Measurements from ENCODE around the gene FOCAD. TPM values are rescaled to one million over a fixed set of nuclear protein-coding genes. Genes with fewer than 3 reads are reported as not detected.
"Not testable (repeated sequence)": the region's sequence is repeated elsewhere in the genome, so short reads cannot be mapped to it uniquely, and the experiment has no call there.

The FOCAD gene
- total RNA-seq, 1 experiment from 2014 or later: 20.0 TPM

DNA sequence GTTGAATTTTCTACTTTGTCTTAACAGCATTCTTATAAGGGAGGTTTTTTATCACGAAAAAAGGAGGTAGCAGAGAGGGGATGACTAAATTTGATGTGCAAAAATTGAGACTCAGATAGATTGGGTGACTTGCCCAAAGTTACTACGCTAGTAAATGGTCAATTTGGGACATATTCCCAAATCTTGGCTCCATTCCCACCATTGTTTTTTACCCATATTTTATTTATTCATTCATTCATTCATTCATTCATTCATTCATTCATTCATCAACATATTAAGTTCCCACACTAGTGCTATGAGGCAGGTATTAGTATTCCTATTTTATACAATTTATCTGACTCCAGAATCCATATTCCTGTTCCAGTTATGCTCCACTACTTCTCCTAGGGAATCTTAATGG lies 261.8 kb downstream of the FOCAD start:
- DNase-seq (ENCODE audit: extremely low read depth, low read depth): no peak

DNA sequence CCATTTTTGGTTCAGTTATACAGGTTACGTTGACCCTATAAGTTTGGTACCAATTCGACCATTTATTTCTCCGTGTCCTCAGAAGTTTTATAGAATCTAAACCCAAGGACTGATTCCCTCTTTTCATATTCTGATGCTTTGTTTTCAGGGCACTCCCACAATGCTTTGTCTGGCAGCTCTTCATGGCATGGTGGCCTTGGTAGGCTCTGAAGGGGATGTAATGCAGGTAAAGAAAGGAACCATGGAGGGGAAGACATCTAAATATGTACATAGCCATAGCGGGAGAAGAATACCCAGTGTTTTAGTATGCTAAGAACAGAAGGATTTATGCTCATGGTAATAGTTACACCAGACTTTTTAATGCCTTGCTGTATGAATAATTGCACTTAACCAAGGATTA lies 264.6 kb downstream of the FOCAD start:
- DNase-seq (ENCODE audit: extremely low read depth, low read depth): no peak

DNA sequence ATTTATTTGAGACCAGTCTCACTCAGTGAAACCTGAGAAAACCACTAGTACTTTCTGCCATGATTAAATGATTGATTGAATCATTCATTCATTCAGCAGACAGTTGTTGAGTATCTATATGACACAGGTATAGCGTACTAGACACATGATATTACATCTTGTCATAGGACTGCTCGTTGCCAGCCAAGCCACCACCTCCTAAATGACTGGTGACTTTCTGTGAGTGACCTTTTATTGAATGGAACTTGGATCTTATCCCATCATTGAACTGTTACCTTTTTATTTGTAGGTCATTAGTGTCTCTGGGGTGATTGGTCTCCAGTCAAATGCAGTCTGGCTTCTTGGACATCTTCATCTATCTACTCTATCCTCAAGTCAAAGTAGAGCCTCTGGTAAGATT lies 266.6 kb downstream of the FOCAD start:
- no peak for DNase-seq (ENCODE audit: extremely low read depth, low read depth)

DNA sequence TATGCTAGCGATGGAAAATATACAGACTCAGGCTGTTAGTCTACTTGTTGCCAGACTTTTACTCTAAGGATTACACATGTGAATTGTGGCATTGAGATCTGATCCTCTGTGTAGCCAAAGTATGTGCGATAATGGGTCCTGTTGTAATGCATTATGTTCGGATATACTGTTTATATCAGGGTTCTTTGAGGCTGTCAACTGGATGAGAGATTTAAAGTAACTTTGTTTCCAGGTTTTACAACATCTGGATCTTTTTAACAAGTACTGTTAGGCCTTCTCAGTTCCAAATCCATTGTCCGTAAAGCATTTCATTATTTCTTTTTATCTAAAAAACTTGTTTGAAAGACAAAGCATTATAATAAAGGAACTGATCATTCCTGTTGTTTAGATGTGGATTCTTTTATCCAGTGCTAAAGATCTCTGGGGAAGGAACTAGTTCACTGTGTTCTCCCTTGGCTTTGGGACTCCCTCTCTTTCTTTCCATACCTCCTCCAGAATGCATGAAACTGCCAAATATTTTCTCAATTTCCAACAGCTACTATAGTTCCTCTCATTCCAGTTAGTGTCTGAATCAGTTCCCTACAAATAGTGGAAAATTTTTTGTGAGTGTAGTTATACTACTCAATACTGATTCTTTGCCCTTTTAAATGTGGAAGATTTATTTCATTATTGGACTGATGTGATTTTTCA lies 278.6 kb downstream of the FOCAD start:
- no peak for DNase-seq (ENCODE audit: extremely low read depth, low read depth)

DNA sequence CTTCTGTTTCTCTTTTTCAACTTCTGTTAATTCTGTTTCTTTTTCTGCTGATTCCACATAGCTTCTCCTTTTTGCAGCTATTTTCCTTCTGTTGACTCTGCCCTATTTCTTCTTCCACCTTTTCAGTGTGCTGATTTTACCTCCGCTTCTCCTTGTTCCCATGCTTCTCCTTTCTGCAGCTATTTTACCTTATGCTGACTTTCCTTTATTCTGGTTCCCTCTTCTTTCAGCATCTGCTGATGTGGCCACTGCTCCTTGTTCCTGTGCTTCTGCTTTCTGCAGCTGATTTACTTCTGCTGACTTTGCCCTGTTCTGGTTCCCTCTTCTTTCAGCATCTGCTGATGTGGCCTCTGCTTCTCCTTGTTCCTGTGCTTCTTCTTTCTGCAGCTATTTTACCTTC lies 288.6 kb downstream of the FOCAD start:
- DNase-seq (ENCODE audit: extremely low read depth, low read depth): no peak

DNA sequence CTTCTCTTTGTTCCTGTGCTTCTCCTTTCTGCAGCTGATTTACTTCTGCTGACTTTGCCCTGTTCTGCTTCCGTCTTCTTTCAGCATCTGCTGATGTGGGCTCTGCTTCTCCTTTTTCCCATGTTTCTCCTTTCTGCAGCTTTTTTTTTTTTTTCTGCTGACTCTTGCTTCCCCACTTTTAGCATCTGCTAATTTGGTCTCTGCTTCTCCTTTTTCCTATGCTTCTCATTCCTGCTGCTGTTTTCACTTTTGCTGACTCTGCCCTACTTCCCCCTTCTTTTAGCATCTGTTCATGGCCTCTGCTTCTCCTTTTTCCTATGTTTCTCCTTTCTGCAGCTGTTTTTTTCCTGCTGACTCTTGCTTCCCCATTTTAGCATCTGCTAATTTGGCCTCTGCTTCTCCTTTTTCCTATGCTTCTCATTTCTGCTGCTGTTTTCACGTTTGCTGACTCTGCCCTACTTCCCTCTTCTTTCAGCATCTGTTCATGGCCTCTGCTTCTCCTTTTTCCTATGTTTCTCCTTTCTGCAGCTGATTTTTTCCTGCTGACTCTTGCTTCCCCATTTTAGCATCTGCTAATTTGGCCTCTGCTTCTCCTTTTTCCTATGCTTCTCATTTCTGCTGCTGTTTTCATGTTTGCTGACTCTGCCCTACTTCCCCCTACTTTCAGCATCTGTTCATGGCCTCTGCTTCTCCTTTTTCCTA lies 289.3 kb downstream of the FOCAD start:
- DNase-seq (ENCODE audit: extremely low read depth, low read depth): not testable (repeated sequence)

DNA sequence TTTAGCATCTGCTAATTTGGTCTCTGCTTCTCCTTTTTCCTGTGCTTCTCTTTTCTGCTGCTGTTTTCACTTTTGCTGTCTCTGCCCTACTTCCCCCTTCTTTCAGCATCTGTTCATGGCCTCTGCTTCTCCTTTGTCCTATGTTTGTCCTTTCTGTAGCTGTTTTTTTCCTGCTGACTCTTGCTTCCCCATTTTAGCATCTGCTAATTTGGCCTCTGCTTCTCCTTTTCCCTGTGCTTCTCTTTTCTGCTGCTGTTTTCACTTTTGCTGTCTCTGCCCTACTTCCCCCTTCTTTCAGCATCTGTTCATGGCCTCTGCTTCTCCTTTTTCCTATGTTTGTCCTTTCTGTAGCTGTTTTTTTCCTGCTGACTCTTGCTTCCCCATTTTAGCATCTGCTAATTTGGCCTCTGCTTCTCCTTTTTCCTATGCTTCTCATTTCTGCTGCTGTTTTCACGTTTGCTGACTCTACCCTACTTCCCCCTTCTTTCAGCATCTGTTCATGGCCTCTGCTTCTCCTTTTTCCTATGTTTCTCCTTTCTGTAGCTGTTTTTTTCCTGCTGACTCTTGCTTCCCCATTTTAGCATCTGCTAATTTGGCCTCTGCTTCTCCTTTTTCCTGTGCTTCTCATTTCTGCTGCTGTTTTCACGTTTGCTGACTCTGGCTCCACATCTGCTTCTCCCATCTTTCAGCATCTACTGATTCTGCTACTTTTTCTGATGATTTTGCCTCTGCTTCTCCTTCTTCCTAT lies 290.3 kb downstream of the FOCAD start:
- DNase-seq (ENCODE audit: extremely low read depth, low read depth): not testable (repeated sequence)

DNA sequence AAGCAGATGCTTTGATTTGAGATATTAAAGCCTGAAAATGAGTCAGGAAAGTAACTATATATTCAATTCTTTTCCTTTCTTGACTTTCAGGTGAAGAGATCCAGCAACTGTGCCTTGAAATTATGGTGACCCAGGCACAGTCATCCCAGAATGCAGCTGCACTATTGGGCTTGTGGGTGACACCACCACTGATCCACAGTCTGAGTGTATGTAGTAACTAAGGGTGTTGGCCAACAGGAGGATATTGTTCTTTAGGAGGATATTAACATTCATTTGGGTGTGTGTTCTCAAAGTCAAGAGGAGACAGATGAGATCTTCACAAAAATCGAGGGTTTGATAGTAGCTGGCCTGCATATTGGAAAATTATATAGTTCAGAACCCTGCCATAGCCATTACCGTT lies 294.2 kb downstream of the FOCAD start:
- DNase-seq (ENCODE audit: extremely low read depth, low read depth): no peak

DNA sequence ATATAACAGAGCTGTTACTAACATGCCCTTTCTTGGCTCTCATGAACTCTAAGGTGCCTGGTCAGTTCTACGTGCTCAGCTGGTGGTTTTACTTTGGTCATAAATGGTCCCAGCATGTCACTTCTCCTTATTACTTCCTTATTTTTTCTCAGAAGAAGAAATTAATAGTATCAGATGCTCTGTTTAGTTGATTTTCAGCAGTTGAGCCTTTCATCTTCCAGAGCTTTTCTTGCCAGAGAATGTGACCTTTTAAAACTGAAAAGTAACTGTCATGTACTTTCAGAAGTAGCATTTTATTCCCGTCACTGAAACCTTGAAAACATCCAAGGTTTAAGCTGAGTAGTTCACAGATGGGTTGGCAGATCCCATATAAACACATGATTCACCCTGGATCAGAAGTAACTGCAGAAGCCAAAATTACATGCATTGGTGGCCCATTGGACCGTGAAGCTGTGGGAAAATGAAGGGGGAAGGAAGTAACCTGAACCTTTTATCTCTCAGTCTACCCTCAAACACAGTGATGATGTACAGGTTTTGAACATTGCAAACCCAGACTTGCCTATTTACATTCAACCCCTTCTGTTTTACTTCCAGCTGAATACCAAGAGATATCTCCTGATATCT lies 296.9 kb downstream of the FOCAD start:
- DNase-seq (ENCODE audit: extremely low read depth, low read depth): no peak

DNA sequence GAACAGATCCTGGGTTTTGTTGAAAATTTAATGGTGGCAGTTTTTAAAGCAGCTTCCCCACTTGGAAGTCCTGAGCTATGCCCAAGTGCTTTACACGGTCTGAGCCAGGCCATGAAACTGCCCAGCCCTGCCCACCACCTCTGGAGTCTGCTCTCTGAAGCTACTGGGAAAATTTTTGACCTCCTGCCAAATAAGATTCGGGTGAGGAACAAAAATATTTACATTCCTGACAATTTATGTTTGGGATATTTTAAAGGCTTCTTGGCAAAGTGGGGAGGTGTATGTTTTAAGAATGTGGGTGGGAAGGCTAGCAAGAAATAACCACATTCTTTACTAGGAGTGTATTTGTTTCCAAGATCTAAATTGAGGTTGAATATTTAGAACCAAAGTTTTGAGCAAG lies 297.4 kb downstream of the FOCAD start:
- no peak for DNase-seq (ENCODE audit: extremely low read depth, low read depth)

DNA sequence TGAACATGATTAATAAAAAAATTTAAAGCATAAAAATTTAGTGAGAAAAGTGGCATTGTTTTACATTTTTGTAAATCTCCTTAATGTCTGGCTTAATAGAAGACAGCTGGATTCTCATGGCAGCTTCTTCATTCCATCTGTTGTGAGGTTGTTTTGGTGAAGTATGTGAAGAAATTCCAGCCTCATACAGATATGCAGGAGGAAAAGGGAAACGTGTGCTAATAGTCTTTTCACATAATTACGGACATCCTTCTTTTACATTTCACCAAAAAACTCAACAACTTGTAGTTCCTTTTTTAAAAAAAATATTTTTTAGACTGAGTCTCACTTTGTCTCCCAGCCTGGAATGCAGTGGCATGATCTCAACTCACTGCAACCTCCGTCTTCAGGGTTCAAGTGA lies 300.4 kb downstream of the FOCAD start:
- no peak for DNase-seq (ENCODE audit: extremely low read depth, low read depth)

DNA sequence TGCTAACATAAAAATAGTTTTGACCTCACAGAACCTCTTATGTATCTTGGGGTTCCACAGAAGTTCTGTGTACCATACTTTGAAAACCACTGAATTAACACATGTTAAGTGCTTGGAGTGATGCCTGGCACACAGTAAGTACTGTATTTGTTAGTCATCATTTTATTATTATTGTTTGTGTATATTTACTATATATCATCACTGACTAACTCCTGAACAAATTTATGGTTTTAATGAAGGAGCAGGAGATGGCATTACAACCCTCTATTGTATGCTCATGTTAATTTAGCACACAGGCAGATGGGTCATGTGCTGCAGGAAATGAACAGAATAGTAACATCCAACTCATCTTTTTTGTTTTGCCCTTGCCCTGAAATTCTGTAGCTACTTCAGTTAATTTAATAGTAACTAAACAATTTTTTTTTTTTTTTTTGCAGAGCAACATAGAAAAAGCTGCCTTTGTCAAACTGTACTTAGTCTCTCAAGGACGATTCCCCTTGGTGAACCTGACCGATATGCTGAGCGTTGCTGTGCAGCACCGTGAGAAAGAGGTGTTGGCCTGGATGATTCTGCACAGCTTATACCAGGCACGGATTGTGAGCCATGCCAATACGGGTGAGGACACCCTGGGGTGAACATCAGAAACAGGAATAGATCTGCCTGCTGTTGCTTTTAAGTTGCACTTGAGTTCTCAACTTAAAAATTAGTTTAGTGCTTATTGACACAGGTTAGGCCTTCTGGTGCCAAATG lies 302.0 kb downstream of the FOCAD start:
- DNase-seq (ENCODE audit: extremely low read depth, low read depth): no peak

DNA sequence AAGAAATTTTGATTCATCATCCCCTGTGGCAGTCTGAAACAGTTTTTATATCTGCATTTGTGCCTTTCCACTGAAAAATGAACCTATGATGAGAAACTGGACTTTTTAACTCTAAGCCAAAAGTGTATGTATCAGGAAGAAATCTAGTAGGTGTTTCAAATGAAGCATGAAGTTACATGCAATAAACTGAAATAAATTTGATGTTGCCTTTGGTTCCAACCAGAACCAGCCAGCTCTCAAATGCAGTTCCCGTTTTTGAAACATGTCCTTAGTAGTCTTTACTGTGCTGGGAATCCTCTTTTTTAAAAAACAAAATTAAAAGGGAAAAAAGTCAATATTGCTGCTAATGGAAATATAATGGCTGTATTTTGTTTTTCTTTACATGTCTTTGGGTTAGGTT lies 303.5 kb downstream of the FOCAD start:
- DNase-seq (ENCODE audit: extremely low read depth, low read depth): no peak

DNA sequence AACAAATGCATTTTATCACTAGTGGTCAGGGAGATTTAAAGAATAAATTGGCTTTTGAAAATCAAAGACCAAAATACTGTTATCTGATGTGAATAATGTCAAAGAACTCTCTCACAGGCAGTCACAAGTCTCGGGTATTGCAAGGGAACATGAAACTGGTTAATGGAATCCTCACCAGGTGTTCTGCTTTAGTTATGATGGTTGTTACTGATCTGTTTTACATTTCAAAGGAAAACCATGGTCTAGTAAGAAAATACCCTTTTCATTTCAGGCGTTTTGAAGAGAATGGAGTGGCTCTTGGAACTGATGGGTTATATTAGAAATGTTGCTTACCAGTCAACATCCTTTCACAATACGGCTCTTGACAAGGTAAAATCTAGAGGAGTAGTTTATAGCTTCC lies 304.0 kb downstream of the FOCAD start:
- DNase-seq (ENCODE audit: extremely low read depth, low read depth): no peak

DNA sequence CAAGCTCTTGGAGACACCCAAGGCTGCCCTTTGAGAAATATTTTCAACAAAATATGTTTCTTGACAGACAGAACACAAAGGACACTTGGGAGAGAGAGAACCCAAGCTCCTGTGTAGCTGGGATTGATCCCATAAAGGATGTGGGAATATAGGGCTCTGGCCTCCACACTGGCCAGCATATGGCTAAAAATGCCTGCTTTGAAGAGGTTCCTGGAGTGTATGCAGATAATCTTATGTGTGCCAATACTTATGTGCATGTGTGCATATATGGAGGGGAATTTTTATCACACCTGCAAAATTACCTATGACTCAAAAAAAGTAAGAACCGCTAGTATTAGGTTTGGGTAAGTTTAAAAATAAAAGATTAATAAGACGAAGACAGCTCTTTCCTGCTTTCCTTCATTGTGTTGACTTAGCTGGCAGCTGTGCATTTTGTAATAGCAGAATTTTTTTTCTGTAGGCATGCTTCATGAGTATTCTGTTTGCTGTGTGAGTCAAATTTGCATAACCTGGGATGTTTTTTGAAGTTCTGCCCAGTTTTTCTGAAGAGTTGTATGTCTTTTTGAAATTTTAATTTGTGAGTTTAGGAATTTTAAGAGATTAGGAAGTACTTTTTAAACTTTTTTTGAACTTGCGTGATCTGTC lies 304.7 kb downstream of the FOCAD start:
- DNase-seq (ENCODE audit: extremely low read depth, low read depth): no peak

DNA sequence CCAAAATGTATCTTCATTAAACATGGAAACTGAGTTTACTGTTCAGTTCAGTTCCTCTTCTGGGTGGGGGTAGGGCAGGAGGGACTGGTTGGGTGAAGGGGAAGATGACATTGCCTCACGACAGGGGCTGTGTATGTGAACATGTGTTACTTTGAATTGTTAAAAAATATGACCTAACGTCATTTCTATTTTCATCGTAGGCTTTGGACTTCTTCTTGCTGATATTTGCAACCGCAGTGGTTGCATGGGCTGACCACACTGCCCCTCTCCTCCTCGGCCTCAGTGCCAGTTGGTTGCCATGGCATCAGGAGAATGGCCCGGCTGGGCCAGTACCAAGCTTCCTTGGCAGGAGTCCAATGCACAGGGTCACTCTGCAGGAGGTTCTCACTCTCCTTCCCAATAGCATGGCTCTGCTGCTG lies 305.9 kb downstream of the FOCAD start:
- DNase-seq (ENCODE audit: extremely low read depth, low read depth): no peak

DNA sequence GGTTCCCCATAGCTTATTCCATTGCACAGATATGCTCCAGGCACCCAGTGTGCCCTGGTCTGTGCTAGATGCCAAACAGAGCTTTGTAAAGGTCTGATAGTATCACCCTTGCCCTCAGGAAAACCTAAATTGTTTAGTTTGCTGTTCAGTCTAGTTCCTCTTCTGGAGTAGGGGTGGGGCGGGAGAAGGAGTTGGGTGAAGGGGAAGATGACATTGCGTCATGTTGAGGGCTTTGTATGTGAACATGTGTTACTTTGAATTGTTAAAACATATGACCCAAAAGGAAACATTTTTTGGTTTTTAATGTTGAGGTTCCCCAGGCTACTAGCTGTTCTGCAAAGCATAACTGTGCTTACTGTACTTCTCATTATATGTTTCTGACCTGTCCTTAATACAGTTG lies 306.8 kb downstream of the FOCAD start:
- DNase-seq (ENCODE audit: extremely low read depth, low read depth): no peak

DNA sequence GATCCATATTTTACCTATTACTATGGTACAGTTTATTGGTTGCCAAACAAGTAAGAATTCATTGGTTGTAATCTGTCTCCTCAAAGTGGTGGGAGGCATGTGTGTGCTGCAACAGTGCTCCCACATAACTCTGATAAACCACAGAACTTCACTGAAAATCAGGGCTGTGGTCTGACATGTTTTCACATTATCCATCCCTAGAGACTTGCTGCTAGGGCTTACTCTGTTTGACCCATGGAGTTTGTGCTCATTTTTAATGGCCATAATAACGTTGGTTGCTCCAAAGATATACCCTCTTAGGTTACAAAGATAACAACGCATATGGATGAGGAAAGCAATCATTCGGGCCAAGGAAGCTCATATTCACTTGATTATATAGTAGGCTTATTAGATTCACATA lies 310.4 kb downstream of the FOCAD start:
- no peak for DNase-seq (ENCODE audit: extremely low read depth, low read depth)

DNA sequence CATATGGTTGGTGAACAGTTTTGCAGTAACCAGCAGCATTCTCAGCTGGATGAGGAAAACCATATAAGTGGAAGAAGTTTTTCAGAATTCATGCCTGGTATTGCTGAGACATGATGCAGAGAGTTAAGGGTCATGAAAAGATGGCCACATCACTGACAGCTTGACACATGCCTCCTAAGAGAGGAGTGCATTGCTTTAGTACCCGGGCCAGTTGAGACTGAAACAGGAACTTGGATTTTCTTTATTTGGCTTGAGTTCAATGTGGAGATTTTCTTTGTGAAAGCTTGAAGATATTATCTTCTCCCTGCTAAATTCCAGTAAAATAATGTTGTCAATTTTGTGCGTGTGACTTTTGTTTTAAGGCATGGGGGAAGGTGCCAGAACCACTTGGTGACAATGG lies 311.6 kb downstream of the FOCAD start:
- DNase-seq (ENCODE audit: extremely low read depth, low read depth): no peak

DNA sequence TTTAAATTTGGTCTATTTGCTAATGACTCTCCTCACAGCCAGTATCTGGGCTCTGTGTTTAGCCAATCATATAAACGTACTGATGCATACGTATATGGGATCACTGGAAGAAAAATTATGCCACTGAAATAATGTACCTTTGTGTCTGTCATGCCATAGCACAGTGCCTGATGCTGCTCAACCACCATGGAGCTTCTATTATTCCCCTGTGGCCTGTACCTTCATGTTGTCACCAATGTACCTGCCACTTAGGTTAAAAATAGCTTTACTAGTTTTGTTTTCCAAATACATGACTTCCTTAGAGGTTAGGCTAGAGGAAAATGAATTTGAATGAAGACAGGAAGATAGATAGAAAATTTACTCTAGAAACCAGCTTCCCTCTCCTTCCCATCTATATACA lies 312.8 kb downstream of the FOCAD start:
- no peak for DNase-seq (ENCODE audit: extremely low read depth, low read depth)
